Measurements from ENCODE around the gene PRUNE1. TPM values are rescaled to one million over a fixed set of nuclear protein-coding genes. Genes with fewer than 3 reads are reported as not detected.

Gene PRUNE1
- total RNA-seq, 1 experiment from 2014 or later = 24.5 TPM

- no peak for DNase-seq (ENCODE audit: low spot score)
- peak overlapping the region; percentile 88 for H3K27ac Mint-ChIP-seq
- POLR2A ChIA-PET = interaction anchor here (0.7 to 1.5 kb wide), 3 partner anchors 20 to 414 kb away, joined by 3 to 4 read pairs (median 4); partner anchors contain the start of gene MINDY1
Observed at GRCh38 chr1:150976401-150976821, 31.8 kb upstream of the PRUNE1 start.

More at GRCh38 chr1:150976401-150976821, 31.8 kb upstream of the PRUNE1 start:
- H3K4me1 Mint-ChIP-seq = peaks cover 61% of the 10 kb centered on the region
- peaks cover 3% of the 10 kb centered on the region; the same call in 1 of the 2 replicates for H3K27me3 Mint-ChIP-seq (ENCODE audit: low read depth)
- H3K4me3 Mint-ChIP-seq = peak overlapping the region; percentile 76
- no peaks in the 10 kb centered on the region for H3K9me3 Mint-ChIP-seq
- CTCF ChIA-PET = interaction anchor here (0.6 to 4.0 kb wide), 11 partner anchors 19 to 445 kb away, joined by 3 to 33 read pairs (median 4); partner anchors contain the start of genes MINDY1 and SETDB1
- H3K36me3 Mint-ChIP-seq = no peaks in the 10 kb centered on the region
- TF ChIP-seq MAX (CRISPR knock-in tag; IDR thresholded peaks at IDR 0.05) (no peak), PRDM15 (CRISPR knock-in tag; IDR thresholded peaks at IDR 0.05) (no peak), ATF6 (CRISPR knock-in tag; IDR thresholded peaks at IDR 0.05) (no peak), CBFB (CRISPR knock-in tag; IDR thresholded peaks at IDR 0.05; ENCODE audit: low read depth) (no peak), ELF4 (CRISPR knock-in tag; IDR thresholded peaks at IDR 0.05; ENCODE audit: low read depth) (no peak), JUN (CRISPR knock-in tag; IDR thresholded peaks at IDR 0.05) (no peak), GRHL2 (CRISPR knock-in tag; IDR thresholded peaks at IDR 0.05; ENCODE audit: insufficient replicate concordance, severe bottlenecking) (no peak), FOXP4 (CRISPR knock-in tag; IDR thresholded peaks at IDR 0.05) (no peak), RELA (CRISPR knock-in tag; IDR thresholded peaks at IDR 0.05; ENCODE audit: borderline replicate concordance) (no peak)
- TF ChIP-seq, protein P1, sequence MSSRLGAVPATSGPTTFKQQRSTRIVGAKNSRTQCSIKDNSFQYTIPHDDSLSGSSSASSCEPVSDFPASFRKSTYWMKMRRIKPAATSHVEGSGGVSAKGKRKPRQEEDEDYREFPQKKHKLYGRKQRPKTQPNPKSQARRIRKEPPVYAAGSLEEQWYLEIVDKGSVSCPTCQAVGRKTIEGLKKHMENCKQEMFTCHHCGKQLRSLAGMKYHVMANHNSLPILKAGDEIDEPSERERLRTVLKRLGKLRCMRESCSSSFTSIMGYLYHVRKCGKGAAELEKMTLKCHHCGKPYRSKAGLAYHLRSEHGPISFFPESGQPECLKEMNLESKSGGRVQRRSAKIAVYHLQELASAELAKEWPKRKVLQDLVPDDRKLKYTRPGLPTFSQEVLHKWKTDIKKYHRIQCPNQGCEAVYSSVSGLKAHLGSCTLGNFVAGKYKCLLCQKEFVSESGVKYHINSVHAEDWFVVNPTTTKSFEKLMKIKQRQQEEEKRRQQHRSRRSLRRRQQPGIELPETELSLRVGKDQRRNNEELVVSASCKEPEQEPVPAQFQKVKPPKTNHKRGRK (CRISPR knock-in tag; IDR thresholded peaks at IDR 0.05; ENCODE audit: borderline replicate concordance) = no peak
- ATAC-seq = no peak
